HFFc6 (cell line): ENCODE data around the gene RANBP17. TPM values are rescaled to one million over a fixed set of nuclear protein-coding genes. Genes with fewer than 3 reads are reported as not detected.
A peak's percentile ranks its signal among the peaks of the same experiment; 100 is the strongest.

Experiments used
- DNase-seq: peaks from one replicate; pipeline ENCODE4 v3.0.0-alpha.2; 2018
- H3K27ac Mint-ChIP-seq: 2 replicates; pipeline ENCODE4 v1.8.0; 2020; ENCODE audit warnings: mild to moderate bottlenecking, mixed read lengths
- H3K27me3 Mint-ChIP-seq: 2 replicates; pipeline ENCODE4 v1.8.0; 2021; ENCODE audit warnings: mild to moderate bottlenecking, moderate library complexity, mixed read lengths; ENCODE audit not compliant: insufficient read depth
- H3K36me3 Mint-ChIP-seq: 2 replicates; pipeline ENCODE4 v1.8.0; 2021; ENCODE audit warnings: low read depth, mixed read lengths
- H3K4me1 Mint-ChIP-seq: 2 replicates; pipeline ENCODE4 v1.8.0; 2020; ENCODE audit warnings: low read depth, mixed read lengths
- H3K4me3 Mint-ChIP-seq: 2 replicates; pipeline ENCODE4 v1.8.0; 2020; ENCODE audit warnings: mild to moderate bottlenecking, moderate library complexity, mixed read lengths
- H3K9me3 Mint-ChIP-seq: 2 replicates; pipeline ENCODE4 v1.8.0; 2020; ENCODE audit warnings: mild to moderate bottlenecking, mixed read lengths
- total RNA-seq, 6 experiments: library from RNA; stranded (reverse); fragmentation: NEBNext Ultra II Directional; extraction: Animal tissue kit (Norgen Biotek cat#: 25700); gene quantifications; 2 replicates in 1 of 6; 3 replicates in 5 of 6; pipeline ENCODE4 v1.2.3, GENCODE V29; 2021
- TF ChIP-seq, protein P1 (sequence below): fragments of 200-600 bp; sonication (generic); IDR thresholded peaks from 2 replicates; pipeline ENCODE4 v1.5.0; 2021; ENCODE audit warnings: antibody characterized with exemption, mild to moderate bottlenecking

The RANBP17 gene
- total RNA-seq, 6 experiments from 2014 or later, result 3.3 to 7.2 (median 4.9) TPM

DNA sequence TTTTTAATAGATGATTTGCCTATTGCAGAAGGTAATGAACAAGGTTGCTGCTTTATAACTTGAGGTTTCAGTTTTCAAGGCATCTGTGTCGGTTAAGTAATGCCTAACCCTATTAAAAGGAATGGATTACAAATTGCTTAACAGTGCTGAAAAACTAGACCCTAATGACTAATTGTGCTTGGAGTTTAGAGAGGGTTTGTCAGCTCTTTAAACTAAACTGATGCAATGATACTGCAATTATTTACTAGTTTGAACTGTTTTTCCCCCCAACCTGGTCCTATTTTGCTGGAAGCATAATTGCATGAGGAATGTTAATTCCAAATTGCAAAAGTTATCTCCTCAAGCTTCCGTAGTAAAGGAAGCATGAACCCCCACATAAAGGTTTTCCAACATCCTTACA, 407.9 kb downstream of the RANBP17 start:
- Mint-ChIP-seq H3K4me1 (peaks cover 56% of the 10 kb centered on the region), H3K27me3 (no peaks in the 10 kb centered on the region), H3K4me3 (peak overlapping the region; percentile 58; the same call in 1 of the 2 replicates), H3K36me3 (peaks cover 7% of the 10 kb centered on the region), H3K9me3 (no peaks in the 10 kb centered on the region), H3K27ac (peak overlapping the region; percentile 79; the same call in 1 of the 2 replicates)
- peak; percentile 62 for DNase-seq
- TF ChIP-seq, protein P1, sequence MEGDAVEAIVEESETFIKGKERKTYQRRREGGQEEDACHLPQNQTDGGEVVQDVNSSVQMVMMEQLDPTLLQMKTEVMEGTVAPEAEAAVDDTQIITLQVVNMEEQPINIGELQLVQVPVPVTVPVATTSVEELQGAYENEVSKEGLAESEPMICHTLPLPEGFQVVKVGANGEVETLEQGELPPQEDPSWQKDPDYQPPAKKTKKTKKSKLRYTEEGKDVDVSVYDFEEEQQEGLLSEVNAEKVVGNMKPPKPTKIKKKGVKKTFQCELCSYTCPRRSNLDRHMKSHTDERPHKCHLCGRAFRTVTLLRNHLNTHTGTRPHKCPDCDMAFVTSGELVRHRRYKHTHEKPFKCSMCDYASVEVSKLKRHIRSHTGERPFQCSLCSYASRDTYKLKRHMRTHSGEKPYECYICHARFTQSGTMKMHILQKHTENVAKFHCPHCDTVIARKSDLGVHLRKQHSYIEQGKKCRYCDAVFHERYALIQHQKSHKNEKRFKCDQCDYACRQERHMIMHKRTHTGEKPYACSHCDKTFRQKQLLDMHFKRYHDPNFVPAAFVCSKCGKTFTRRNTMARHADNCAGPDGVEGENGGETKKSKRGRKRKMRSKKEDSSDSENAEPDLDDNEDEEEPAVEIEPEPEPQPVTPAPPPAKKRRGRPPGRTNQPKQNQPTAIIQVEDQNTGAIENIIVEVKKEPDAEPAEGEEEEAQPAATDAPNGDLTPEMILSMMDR, result no peak

DNA sequence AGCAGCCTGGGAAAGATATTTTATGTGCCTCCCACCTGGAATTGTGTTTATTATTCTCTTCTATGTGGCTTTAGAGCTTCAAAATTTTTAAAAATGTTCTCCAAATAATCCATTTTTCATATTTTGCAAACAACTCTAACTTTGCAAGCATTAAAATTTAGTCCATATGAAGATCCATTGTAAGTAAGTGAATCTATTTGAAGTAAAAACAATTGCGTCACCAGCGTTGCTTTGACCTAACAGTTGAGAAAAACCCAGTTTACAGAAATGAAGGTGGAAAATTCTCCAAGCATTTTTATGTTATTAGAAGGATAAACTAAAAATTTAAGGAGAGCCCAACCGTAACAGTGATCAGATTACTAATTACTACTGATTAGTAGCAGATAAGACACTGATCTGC, 408.3 kb downstream of the RANBP17 start:
- Mint-ChIP-seq H3K36me3 (peaks cover 7% of the 10 kb centered on the region), H3K27ac (peak overlapping the region; percentile 79; the same call in 1 of the 2 replicates), H3K27me3 (no peaks in the 10 kb centered on the region), H3K4me1 (peaks cover 61% of the 10 kb centered on the region), H3K4me3 (peak overlapping the region; percentile 58; the same call in 1 of the 2 replicates), H3K9me3 (no peaks in the 10 kb centered on the region)
- TF ChIP-seq, protein P1, result no peak
- no peak for DNase-seq

DNA sequence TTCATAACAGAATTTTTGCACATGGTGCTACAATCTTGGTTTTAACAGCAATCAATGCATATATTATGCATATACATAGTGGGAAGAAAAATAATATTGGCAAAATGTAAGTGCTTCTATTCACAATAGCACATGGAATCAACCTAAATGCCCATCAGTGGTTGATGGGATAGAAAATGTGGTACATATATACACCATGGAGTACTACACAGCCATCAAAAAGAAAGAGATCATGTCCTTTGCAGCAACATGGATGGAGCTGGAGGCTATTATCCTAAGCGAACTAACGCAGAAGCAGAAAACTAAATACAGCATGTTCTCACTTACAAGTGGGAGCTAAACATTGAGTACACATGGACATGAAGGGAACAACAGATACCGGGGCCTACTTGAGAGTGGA, 410.0 kb downstream of the RANBP17 start:
- no peak for DNase-seq
- Mint-ChIP-seq H3K4me3 (no peak overlapping the region), H3K27me3 (no peaks in the 10 kb centered on the region), H3K9me3 (no peaks in the 10 kb centered on the region), H3K27ac (no peak overlapping the region), H3K36me3 (peaks cover 7% of the 10 kb centered on the region), H3K4me1 (peaks cover 68% of the 10 kb centered on the region)
- TF ChIP-seq, protein P1, result no peak

DNA sequence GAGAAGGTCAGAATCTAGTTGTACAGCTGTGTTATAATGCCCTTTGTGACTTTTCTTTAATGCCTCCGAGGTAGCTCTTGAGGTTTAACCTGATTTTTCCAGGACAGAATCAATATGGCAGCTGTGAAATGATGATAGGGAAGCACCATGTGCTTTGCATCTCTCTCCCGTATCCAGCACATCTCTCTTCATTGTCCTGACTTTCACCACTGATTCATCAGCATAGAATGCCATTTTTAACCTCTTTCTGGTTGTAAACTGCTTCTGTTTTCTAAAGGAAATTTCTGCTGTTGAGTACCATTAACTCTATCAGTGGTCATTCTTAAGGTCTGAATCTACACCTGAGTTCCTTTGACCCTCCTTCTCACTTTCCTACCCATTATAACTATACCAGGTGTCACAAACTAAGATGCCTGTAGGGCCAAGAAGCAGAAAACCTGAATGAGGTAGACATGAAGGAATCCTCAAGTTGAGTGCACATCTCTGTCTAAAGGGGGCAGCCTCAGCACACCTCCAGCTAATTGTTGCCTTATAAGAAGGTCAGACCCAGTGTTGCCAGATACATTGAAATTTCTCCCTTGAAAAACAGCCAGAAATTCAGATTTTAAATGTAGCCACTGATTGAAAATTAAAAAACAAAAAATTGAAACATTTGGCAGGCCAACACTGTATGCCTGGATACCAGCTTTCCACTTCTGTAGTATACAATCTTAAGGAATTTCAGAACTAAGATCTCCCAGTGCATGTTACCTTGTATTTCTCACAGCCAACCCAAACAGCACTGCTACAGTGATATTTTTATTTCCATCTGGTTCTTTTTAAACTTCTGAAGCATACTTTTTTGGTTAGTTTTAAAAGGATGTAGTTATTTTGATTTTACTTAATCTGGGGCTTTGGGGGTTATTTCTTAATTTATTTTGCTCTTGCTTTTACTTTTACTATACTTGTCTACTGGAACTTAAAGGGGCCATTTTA, 411.5 kb downstream of the RANBP17 start:
- peaks cover 7% of the 10 kb centered on the region for H3K36me3 Mint-ChIP-seq
- DNase-seq, result peak; percentile 45
- no peak overlapping the region for H3K27ac Mint-ChIP-seq
- H3K9me3 Mint-ChIP-seq, result no peaks in the 10 kb centered on the region
- peaks cover 68% of the 10 kb centered on the region for H3K4me1 Mint-ChIP-seq
- no peak overlapping the region for H3K4me3 Mint-ChIP-seq
- no peaks in the 10 kb centered on the region for H3K27me3 Mint-ChIP-seq
- TF ChIP-seq, protein P1, result peak; percentile 69

DNA sequence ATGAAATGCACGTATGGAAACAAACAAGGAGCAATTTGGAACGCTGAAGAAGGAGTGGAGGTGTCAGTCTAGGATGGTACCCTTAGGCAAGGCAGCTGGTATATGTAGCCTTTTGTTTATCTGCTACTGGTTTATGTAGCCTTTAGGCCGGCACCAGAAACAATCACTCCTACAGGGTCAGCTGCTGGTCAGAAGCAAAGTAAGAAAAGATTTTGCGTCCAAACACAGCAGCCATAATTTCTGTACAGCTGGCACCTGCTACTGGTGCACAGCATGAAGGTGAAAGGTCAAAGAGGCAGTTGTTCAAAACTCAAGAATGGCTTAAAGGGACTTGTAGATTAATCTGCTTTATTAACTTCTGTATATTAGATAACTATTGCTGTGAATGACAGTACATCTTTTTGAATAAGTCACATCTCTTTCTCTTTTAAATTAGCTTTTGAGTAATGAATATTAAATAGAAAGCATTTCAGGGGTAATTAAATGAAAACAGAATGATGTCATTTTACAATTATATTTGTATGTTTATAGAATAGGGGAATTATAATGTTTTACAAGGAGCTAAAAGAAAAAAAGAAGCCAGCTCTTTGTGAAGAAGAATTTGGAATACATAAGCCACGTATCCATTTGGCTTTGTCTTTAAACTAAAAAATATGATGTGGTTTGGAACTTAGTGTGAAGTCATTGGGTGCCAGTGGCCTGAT, 414.2 kb downstream of the RANBP17 start:
- TF ChIP-seq, protein P1, result no peak
- DNase-seq, result no peak
- Mint-ChIP-seq H3K4me3 (no peak overlapping the region), H3K27me3 (no peaks in the 10 kb centered on the region), H3K9me3 (no peaks in the 10 kb centered on the region), H3K36me3 (peaks cover 7% of the 10 kb centered on the region), H3K27ac (no peak overlapping the region), H3K4me1 (peaks cover 41% of the 10 kb centered on the region)
